Measurements from ENCODE around the gene CANT1.

DNA sequence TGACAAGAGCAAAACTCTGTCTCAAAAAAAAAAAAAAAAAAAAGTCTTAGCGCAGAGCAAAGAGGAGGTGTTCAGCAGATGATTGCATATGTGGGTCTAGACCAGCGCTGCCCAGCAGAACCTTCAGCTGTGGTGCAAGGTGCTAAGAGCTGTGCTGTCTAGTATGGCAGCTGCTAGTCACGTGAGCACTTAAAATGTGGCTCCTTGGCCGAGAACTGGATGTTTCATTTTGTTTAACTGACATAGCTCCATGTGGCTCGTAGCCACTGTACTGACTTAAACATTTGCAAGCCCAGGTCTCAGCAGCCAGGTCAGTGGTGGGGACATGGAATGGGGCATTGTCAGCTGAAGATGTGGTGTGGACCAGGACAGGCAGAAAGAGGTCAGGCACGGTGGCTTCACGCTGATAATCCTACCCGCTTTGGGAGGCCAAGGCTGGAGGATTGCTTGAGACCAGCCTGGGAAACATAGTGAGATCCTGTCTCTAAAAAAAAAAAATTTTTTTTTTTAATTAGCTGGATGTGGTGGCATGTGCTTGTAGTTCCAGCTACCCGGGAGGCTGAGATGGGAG, 23.6 kb upstream of the CANT1 start:
- TF ChIP-seq ZNF598 (CRISPR knock-in tag; IDR thresholded peaks at IDR 0.05; ENCODE audit: borderline replicate concordance) (no peak), ZNF143 (CRISPR knock-in tag; IDR thresholded peaks at IDR 0.05) (no peak), POLR2AphosphoS2 (IDR thresholded peaks at IDR 0.05; ENCODE audit: low read depth, low read length) (no peak), ZNF577 (CRISPR knock-in tag; IDR thresholded peaks at IDR 0.05; ENCODE audit: borderline replicate concordance, low read depth) (no peak), ZNF644 (CRISPR knock-in tag; IDR thresholded peaks at IDR 0.05; ENCODE audit: low read depth) (no peak), ZBTB1 (CRISPR knock-in tag; IDR thresholded peaks at IDR 0.05; ENCODE audit: borderline replicate concordance) (no peak), KLF13 (CRISPR knock-in tag; IDR thresholded peaks at IDR 0.05) (no peak), FOSL1 (CRISPR knock-in tag; IDR thresholded peaks at IDR 0.05; ENCODE audit: borderline replicate concordance) (no peak), ZHX1 (CRISPR knock-in tag; IDR thresholded peaks at IDR 0.05; ENCODE audit: low read depth) (no peak), GTF3A (CRISPR knock-in tag; conservative IDR thresholded peaks at IDR 0.05) (no peak), CTCF (CRISPR knock-in tag; IDR thresholded peaks at IDR 0.05) (no peak)
- TF ChIP-seq, protein P1, sequence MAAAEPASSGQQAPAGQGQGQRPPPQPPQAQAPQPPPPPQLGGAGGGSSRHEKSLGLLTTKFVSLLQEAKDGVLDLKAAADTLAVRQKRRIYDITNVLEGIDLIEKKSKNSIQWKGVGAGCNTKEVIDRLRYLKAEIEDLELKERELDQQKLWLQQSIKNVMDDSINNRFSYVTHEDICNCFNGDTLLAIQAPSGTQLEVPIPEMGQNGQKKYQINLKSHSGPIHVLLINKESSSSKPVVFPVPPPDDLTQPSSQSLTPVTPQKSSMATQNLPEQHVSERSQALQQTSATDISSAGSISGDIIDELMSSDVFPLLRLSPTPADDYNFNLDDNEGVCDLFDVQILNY (CRISPR knock-in tag; conservative IDR thresholded peaks at IDR 0.05), result no peak
